RWPE2 (cell line): ENCODE results near the gene ASTN2.

Experiments used
- ATAC-seq: fragments of 200-7000 bp; cut with Tn5 transposase; 3 replicates; pipeline ENCODE4 v1.9.1; 2021; ENCODE audit warnings: low read depth
- DNase-seq: peaks from one replicate; pipeline ENCODE4 v3.0.0-alpha.2; 2020; ENCODE audit warnings: low spot score
- H3K27ac ChIP-seq: fragments of 450-650 bp; 2 replicates; pipeline ENCODE4 v1.5.1; 2017; ENCODE audit warnings: mild to moderate bottlenecking; ENCODE audit not compliant: poor library complexity, severe bottlenecking
- H3K27me3 ChIP-seq: fragments of 250-450 bp; sonication (Bioruptor Pico); 2 replicates; pipeline ENCODE4 v1.5.1; 2021; ENCODE audit warnings: mild to moderate bottlenecking, moderate library complexity; ENCODE audit not compliant: insufficient read depth, poor library complexity, severe bottlenecking
- H3K36me3 ChIP-seq: fragments of 250-450 bp; sonication (Bioruptor Pico); 2 replicates; pipeline ENCODE4 v1.5.1; 2020; ENCODE audit warnings: low read depth, mild to moderate bottlenecking, moderate library complexity
- H3K4me1 ChIP-seq: fragments of 250-450 bp; sonication (Bioruptor Pico); 2 replicates; pipeline ENCODE4 v1.5.1; 2021; ENCODE audit warnings: mild to moderate bottlenecking, moderate library complexity; ENCODE audit not compliant: insufficient read depth, poor library complexity, severe bottlenecking
- H3K4me3 ChIP-seq: fragments of 250-450 bp; sonication (Bioruptor Pico); 2 replicates; pipeline ENCODE4 v1.5.1; 2021; ENCODE audit warnings: mild to moderate bottlenecking, moderate library complexity; ENCODE audit not compliant: severe bottlenecking
- H3K9me3 ChIP-seq: fragments of 250-450 bp; sonication (Bioruptor Pico); 2 replicates; pipeline ENCODE4 v1.5.1; 2021; ENCODE audit warnings: mild to moderate bottlenecking, moderate library complexity; ENCODE audit not compliant: severe bottlenecking
- CTCF ChIP-seq: fragments of 450-650 bp; IDR thresholded peaks from one replicate; pipeline ENCODE4 v1.5.1; 2017; ENCODE audit warnings: mild to moderate bottlenecking, moderate library complexity; ENCODE audit not compliant: poor library complexity, severe bottlenecking

Gene ASTN2

GRCh38 chr9:117247266-117247665 lies 167.6 kb downstream of the ASTN2 start:
- TF ChIP-seq CTCF, result peak; percentile 46
- no peaks in the 10 kb centered on the region for H3K9me3 ChIP-seq
- DNase-seq (no peak), ATAC-seq (peak; percentile 61; the same call in 2 of the 3 replicates)
- H3K4me1 ChIP-seq, result no peaks in the 10 kb centered on the region
- no peak overlapping the region for H3K4me3 ChIP-seq
- H3K27ac ChIP-seq, result no peak overlapping the region
- no peaks in the 10 kb centered on the region for H3K36me3 ChIP-seq
- no peaks in the 10 kb centered on the region for H3K27me3 ChIP-seq

- ATAC-seq (no peak), DNase-seq (no peak)
These were observed 169.6 kb downstream of the ASTN2 start for GRCh38 chr9:117245175-117245829.

GRCh38 chr9:117242082-117242481 lies 172.8 kb downstream of the ASTN2 start:
- TF ChIP-seq CTCF, result no peak
- Histone ChIP-seq H3K36me3 (no peaks in the 10 kb centered on the region), H3K9me3 (no peaks in the 10 kb centered on the region), H3K27me3 (no peaks in the 10 kb centered on the region), H3K4me1 (no peaks in the 10 kb centered on the region), H3K27ac (no peak overlapping the region), H3K4me3 (no peak overlapping the region)
- ATAC-seq (no peak), DNase-seq (no peak)

More at GRCh38 chr9:117245175-117245829, 169.6 kb downstream of the ASTN2 start:
- H3K9me3 ChIP-seq, result no peaks in the 10 kb centered on the region
- no peaks in the 10 kb centered on the region for H3K4me1 ChIP-seq
- no peak for TF ChIP-seq CTCF
- no peaks in the 10 kb centered on the region for H3K27me3 ChIP-seq
- H3K36me3 ChIP-seq, result no peaks in the 10 kb centered on the region
- no peak overlapping the region for H3K4me3 ChIP-seq
- H3K27ac ChIP-seq, result no peak overlapping the region

GRCh38 chr9:117239428-117239827 lies 175.4 kb downstream of the ASTN2 start:
- TF ChIP-seq CTCF, result no peak
- Histone ChIP-seq H3K27me3 (no peaks in the 10 kb centered on the region), H3K27ac (no peak overlapping the region), H3K4me1 (no peaks in the 10 kb centered on the region), H3K9me3 (no peaks in the 10 kb centered on the region), H3K36me3 (no peaks in the 10 kb centered on the region), H3K4me3 (no peak overlapping the region)
- ATAC-seq (no peak), DNase-seq (no peak)

- Histone ChIP-seq H3K4me1 (no peaks in the 10 kb centered on the region), H3K27ac (no peak overlapping the region), H3K9me3 (no peaks in the 10 kb centered on the region), H3K4me3 (no peak overlapping the region), H3K27me3 (no peaks in the 10 kb centered on the region), H3K36me3 (no peaks in the 10 kb centered on the region)
- DNase-seq (no peak), ATAC-seq (no peak)
- TF ChIP-seq CTCF, result no peak
These were observed 180.8 kb downstream of the ASTN2 start for GRCh38 chr9:117234103-117234502.
